Eye (tissue), 1 donor: Measurements from ENCODE around the gene ACER3.
"Not testable (repeated sequence)": the region's sequence is repeated elsewhere in the genome, so short reads cannot be mapped to it uniquely, and the experiment has no call there.

Experiments
- DNase-seq: peaks from one replicate; pipeline ENCODE4 v3.0.0-alpha.2; 2015

Gene ACER3

DNA sequence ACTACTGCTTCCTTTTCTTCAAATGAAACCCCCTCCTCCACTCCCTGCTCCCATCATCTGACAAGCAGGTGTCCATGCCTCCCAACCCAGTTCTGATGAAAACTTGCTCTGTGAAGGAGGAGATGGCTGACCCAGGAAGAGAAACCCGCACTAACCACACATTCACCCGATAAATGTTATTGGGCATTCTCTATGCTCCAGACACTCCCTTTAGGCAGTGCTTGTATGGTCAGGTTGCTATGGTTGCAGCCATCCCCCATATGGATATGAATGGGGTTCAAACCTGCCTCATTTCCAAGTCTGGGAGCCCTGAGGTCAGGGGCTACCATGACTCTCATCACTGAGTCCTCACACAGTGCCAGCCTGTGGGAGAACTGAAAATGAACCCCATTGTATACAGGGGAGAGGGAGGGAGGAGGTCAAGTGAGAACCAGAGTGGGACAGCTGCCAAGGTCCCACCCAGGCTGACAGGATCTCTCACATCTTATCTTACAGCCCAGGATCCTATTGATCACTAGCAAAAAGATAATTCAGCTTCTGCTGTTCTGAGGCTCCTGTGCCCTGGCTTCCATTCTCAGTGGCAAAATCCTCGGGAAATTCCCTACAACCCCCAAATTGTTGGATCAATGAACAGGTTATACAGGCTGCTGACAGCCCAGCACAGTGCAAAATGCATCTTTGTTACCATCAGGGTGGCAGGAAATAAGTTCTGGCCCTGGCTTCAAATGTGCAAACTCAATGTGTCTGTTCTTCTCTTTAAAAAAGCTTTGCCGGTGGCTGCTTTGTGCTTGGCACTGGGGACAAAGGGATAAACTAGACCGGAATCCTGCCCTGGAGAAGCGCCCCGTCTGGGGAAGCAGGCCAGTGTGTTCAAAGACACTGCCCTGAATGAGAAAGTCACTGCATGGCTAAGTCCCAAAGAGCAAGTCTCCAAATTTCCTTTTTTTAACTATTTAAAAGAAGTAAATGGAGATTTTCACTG, 22.7 kb upstream of the ACER3 start:
- no peak for DNase-seq

DNA sequence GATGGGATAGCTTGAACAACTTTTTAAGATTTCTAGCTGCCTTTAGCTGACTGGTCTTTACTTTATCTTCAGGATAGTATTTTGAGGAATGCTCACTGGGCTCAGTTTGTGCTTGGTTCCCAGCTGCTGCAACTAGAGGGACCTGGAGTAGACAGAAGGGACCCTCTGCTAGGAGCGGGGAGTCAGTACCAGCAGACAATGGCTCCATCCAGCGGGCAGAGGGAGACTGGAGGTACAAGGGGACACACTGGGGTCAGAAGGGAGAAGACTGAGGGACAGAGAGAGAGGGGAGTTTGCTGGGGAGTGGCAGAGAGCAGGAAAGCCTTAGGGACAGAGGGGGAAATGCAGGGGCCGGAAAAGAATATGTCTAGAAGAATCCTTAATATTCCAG, 22.0 kb upstream of the ACER3 start:
- peak; percentile 65 for DNase-seq

DNA sequence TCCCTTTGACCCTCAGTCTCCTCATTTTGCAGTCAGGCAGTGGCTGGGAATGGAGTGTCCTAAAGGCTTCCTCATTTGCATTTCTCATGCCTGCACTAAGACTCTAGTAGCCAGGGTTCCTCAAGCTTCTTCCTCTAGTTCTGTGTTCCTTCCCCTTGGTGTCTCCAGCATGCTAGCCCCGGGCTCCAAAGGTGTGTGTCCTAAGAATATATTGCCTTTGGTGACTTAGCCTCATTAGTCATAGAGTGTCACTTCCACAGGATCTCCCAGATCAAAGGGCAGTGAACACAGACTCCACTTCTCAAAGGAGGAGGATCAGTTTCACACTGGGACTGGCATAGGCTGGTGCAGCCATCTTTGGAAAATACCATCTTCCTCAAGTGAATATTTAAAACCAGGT, 21.4 kb upstream of the ACER3 start:
- no peak for DNase-seq

DNA sequence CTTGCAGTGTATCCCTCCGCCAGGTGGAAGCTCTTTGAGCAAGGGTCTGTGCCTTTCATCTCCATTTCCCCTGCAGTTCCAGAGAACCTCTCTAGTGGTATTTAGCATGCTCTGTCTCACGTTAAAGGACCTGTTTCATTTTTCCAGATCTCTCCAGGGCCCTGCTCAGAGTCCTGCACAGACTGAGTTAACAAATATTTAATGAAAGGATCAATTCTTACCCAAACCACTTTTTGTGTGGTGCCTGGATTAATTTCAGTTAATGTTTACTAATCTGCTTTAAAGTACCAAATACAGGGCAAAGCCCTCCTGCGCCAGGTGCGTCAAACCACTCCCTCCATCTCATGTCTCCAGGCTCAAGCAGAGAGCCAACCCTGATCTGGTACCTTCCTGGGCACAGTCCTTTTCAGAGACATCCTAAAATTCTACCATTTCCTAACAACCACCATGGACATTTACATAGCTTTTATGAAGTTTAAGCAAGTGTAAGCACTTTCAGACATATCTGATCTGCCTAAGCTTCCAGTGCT, 18.7 kb upstream of the ACER3 start:
- DNase-seq: no peak

DNA sequence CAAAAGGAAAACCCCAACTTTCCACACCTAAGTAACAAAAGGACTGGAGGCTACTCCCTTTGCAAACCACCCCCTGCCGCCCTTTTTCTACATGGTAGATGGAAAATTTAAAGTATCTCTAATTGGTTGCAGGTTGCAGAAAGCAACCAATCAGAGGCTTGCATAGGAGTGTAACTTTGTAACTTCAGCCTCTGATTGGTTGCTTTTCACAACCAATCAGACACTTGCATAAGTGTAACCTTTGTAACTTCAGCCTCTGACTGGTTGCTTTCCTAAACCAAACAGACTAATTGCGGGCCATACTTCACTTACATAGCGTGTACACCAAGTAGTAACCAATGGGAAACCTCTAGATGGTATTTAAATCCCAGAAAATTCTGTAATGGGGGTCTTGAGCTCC, 16.8 kb upstream of the ACER3 start:
- DNase-seq: no peak

DNA sequence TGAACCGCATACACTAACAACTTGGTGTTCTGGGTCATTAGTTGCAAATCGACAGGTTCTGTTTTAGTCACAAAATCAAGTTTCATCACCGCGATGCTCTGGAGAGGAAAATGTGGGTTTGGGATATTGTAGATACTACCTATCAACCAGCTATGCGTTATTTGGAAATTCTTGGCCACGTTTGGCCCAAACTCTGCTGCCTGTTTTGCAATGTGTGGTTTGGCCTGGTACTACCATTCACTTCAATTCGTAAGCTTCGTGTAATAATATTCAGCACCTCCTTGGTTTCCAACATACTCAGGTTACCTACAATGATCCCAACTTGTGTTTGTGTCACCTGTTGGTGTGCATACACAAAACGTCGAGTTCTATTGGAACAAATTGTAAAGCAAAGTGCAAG, 16.2 kb upstream of the ACER3 start:
- no peak for DNase-seq

DNA sequence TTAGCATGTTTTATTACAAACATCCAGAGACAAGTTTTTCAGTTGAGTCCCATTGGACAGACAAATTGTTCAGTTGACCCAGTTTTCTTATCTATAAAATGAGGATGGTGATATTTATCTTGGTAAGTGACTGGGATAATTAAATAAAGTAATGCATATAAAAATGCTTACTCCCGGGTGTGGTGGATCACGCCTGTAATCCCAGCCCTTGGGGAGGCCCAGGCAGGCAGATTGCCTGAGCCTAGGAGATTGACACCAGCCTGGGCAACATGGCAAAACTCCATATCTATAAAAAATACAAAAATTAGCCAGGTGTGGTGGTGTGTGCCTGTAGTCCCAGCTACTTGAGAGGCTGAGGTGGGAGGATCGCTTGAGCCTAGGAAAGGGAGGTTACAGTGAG, 15.6 kb upstream of the ACER3 start:
- DNase-seq: no peak

DNA sequence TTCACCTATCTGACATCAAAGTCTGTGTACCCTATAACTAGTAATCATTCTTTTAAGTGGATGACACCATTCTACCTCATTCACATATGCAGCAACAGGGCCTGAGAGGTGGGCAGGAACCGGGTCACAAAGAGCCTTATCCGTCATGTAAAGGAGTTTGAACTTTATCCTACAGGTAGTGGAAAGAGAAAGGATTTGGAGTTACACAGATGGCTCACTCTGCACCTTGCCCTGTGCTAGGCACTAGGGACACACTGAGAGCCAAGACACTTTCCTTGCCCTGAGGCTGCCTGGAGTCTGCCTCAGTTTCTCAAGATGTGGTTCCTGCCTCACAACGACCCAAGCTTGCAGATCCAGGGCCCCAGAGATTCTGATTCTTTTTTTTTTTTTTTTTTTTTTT, 14.3 kb upstream of the ACER3 start:
- no peak for DNase-seq

DNA sequence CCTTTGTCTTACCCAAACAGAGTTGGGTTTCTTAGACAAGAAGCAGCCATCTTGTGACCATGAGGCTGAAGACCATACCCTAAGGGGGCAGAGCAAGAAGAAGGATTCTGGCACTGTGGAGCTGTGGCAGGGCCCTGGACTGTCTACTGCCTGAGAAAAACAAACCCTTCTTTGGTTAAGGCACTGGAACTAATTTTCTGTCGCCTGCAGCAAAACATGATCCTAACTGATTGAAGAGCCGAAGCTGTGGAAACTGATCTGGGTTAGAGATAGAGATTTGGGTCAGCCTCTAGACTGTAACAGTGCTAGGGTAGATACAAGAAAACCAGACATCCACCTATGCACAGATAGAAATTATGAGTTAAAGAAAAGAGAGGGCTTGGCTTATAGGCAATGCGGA, 11.3 kb upstream of the ACER3 start:
- DNase-seq: no peak

DNA sequence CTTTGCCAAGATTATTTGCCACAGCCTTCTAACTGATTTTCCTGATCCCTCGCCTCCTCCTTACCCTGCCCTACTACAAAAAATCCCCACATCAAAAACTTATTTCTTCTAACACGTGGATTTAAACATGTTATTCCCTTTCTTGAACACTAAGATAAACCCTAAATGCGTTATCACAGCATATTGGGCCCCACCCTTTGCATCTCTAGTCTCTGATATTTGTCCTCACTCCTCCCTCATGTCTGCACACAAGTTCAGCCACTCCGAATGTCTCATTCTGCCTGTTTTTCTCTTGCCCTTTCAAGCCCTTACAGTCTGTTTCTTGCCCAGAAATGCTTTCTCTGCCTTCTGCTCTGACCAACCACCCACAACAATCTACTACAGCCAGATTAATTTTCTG, 10.6 kb upstream of the ACER3 start:
- DNase-seq: no peak

DNA sequence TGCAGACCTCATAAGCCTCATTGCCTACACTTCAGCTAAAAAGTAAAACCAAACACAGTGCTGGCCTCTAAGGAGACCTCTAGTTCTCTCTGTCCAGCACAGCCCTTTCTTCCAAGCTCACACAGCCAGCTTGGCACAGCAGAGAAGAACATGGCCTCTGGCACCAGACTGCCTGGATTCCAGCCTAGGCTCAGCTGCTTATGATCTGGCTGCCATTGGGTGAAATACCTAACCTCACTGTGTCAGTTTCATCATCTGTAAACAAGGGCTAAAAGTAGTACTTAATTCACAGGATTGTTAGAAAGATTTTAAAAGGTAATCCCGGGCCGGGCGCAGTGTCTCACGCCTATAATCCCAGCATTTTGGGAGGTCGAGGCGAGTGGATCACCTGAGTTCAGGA, 9.9 kb upstream of the ACER3 start:
- DNase-seq: no peak

DNA sequence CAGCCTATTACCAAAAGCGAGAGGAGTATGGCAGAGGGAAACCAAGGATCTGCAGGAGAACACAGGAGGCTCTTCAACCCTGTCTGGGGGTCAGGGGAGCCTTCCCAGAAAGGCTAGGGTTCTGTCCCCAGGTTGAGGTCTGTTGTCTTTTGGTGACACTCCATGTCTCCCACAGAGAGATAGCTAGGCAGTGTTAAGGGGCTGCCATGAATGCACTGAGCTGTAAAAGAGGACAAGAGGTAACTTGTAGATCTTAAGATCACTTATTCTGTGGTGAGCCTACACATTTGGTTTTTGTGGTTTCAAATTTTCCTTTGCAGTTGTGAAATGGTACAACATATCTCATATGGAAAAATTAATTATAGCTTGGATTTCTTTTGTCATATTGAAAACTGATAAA, 6.0 kb upstream of the ACER3 start:
- no peak for DNase-seq

DNA sequence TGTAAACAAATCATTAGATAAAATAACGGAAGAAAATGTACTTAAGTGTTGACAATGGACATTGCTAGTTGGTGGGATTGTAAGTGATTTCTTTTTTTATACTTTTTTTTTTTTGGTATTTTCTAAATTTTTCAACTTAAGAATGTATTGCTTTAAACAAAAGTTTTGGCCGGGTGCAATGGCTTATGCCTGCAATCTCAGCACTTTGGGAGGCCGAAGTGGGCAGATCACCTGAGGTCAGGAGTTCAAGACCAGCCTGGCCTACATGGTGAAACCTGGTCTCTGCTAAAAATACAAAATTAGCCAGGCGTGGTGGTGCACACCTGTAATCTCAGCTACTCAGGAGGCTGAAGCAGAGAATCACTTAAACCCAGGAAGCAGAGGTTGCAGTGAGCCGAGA, 5.0 kb upstream of the ACER3 start:
- not testable (repeated sequence) for DNase-seq

DNA sequence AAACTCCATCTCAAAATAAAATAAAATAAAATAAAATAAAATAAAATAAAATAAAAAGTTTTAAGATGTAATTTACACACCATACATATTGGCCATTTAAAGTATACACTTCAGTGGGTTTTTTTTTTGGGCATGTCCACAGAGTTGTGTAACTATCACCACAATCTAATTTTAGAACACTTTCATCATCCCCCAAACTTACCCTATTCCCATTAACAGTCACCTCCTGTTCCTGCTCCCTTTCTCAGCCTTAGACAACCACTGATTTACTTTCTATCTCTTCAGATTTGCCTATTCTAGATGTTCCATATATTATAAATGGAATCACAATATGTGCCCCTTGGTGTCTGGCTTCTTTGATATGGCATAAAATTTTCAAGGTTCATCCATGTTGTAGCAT, 4.6 kb upstream of the ACER3 start:
- no peak for DNase-seq

DNA sequence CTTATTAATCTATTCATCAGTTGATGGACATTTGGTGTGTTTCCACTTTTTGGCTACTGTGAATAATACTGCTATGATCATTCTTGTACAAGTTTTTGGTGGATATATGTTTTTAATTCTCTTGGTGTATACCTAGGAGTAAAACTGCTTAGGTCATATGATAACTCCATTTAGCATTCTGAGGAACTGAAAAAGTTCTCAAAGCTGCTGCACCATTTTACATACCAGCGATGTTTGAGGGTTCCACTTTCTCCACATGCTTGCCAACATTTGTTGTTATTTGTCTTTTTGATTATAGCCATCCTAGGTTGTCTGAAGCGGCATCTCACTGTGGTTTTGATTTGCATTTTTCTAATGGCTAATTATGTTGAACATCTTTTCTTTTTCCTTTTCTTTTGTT, 4.1 kb upstream of the ACER3 start:
- DNase-seq: no peak

DNA sequence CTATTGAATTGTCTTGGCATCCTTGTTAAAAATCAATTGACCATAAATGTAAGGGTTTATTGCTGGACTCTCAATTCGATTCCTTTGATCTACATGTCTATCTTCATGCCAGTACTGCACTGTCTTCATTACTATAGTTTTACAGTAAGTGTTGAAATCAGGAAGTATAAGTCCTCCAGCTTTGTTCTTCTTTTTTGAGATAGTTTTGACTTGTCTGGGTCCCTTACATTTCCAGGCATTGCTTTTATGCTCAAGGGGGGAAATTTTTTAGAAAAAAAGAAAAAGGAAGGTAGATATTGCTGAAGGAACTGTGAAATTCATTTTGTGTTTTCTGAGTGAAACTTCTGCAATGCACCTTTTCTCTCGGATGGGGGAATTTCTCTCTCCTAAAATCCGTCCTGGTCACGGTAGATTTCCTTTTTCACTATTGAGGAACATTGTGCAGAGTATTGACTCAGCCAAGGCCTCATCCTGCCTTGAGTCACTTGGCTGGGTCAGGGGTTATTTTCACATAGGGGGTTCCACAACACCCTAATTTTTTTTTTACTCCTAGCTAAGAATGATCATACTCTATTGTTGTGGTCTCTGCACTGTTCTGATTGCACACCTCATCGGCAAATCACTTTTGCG, 2.8 kb upstream of the ACER3 start:
- DNase-seq: no peak

DNA sequence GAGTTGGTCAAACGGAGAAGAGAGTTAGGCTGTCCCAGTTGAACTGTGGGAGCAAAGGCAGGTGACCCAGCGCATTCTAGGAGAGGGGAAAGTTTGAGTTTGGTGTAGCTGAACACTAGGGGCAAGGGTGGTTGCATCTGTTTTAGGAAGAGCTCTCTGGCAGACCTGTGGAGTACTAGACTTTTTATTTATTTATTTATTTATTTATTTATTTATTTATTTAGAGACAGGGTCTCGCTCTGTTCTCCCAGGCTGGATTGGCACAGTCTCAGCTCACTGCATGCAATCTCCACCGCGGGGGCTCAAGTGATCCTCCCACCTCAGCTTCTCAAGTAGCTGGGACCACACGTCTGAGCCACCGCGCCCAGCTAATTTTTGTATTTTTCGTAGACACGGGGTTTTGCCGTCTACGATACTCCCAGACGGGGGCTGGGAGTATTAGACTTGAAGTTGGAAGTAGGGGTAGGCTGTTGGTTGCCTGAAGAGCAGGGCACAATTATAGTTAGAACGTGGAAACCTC, 950 bp upstream of the ACER3 start:
- no peak for DNase-seq

DNA sequence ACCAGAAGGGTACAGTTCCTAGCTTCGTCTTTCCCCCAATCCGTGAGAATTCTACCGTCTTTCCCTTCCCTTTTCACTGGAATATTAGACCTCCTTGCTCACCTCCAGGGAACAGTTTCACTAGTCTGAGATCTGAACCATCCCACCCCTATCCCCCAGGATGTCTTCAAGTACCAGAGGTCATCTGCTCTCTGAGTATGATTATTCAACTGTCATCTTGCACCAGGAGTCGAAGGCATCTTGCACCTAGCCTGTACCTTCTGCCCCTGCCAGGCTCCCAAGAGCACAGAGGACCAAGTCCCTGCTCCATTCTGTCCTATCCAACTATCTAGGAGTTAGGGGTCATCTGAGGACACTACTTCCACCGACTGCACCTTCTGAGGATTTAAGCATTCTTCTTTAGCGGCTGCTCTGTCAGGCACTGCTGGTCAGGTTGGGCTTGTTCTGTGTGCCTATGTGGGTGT, 804 bp downstream of the ACER3 start:
- no peak for DNase-seq

DNA sequence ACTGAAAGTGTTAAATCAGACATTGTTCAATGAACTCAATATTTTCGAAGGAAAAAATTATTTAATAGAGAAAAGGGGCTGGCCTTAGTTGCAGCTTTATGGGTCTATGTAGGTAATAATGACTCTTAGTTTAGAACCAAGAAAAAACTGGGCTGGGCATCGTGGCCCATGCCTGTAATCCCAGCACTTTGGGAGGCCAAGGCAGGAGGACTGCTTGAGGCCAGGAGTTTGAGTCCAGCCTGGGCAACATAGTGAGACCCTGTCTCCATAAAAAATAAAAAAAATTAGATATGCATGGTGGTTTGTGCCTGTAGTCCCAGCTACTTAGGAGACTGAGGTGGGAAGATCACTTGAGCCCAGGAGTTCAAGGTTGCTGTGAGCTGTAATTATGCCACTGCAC, 2.1 kb downstream of the ACER3 start:
- not testable (repeated sequence) for DNase-seq

DNA sequence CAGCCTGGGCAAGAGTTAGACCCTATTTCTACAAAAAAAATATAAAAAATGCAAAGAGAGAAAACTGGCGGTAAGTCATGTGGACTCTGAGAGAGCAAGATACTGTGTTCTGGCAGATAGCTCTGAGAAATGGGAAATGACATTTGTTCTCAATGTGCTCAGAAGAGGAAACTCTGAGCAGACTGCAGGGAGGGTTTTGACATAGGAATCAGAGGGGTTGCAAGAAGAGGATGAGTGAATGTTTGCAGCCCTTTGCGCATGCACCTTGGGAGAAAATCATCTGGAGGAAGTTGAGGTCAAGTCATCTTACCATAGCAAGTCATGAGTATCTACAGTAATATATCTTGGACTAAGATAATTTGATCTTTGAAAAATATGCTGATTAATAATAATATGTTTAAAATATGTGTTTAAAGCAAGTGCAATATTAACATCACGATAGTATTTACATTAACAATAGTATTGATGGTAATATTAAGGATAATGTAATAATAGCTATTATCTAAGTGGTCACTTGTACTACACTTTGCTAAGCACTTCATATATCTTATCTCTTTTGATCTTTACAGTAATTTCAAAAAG, 2.6 kb downstream of the ACER3 start:
- DNase-seq: no peak

DNA sequence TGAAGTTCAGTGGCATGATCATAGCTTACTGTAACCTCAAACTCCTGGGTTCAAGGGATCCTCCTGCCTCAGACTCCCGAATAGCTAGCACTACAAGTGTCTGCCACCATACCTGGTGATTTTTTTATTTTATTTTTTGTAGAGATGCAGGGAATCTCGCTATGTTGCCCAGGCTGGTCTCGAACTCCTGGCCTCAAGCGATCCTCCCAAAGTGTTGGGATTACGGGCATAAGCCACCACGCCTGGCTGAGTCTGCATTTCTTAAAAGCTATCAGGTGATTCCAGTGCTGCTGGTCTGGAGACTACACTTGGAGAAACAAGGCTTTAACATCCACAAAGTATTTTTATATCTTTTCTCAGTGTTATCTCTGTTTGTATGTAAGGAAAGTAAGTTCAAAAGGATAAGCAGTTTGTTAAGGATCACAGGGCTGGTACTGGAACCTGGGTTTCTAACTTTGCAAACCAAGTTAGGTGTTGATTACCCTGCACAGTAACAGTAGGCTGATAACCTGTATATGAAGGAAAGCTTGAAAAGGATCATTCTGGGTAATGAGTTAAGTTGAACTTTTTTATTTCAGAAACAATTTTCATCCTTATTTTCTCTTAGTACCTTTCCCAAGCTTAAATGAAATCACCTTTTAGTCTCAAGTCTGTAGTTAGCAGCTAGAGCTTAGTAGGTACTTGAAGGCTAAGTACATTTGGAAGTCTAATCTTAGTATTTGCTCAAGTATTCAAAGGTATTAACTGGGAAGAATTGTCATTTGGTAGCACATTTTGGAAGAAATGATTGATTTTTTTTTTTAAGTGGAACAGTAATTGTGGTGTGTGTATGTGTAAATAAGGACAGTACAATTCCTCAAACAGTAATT, 12.5 kb downstream of the ACER3 start:
- no peak for DNase-seq

DNA sequence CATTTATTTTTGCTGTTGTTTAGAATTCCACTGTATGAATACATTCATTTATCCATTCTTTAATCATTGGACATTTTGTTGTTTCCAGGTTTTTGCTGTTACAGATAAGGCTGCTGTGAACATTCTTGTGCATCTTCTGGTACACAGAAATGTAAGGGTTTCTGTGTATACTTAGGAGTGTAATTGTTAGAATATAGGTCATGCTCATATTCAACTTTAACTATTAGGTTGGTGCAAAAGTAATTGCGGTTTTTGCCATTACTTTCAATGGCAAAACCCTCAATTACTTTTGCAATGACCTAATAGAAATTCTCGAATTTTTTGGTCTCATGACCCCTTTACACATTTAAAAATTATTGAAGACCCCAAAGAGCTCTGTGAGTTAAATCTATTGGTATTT, 17.3 kb downstream of the ACER3 start:
- DNase-seq: no peak

DNA sequence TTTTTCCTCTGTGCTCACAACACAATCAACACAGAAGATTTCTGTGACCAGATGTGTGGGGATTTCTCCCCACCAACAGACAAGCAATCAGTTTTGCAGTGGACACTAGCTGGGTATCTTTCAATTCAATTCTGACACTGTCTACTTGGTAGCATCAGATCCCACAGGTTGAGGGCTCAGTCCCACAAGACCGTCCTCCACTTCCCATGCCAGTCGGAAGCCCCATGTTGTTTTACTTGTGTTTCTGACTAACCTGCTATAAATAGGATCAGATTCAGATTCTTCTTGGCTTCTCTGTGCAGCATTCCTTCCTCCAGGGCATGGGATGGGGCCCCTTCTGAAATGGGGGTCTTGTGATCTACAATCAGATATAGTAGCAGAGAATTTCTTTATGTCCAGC, 19.6 kb downstream of the ACER3 start:
- DNase-seq: no peak
